Panc1 (cell line): ENCODE measurements around the gene ZRANB1. TPM values are rescaled to one million over a fixed set of nuclear protein-coding genes. Genes with fewer than 3 reads are reported as not detected.

Experiments
- ATAC-seq: fragments of 200-7000 bp; cut with Tn5 transposase; 2 replicates; pipeline ENCODE4 v1.9.1; 2020; ENCODE audit warnings: mild to moderate bottlenecking, moderate library complexity
- BruUV-seq: library from RNA; stranded (reverse); fragments of 400-500 nt; replicated peaks from 2 replicates; lab custom pipeline; 2021; lab: Mats Ljungman, UMichigan
- CTCF ChIA-PET: fragments of 300-600 bp; sonication (Branson Sonifier 250); formaldehyde crosslinking; loops from one replicate; lab custom pipeline; 2022; ENCODE audit warnings: antibody characterized with exemption; lab: Charles Lee
- POLR2A ChIA-PET: fragments of 300-600 bp; sonication (Branson Sonifier 250); formaldehyde crosslinking; loops from one replicate; lab custom pipeline; 2022; ENCODE audit warnings: antibody characterized with exemption; lab: Charles Lee
- DNase-seq: peaks from one replicate; pipeline ENCODE4 v3.0.0-alpha.2; 2010; ENCODE audit warnings: low read depth, low spot score
- H3K27ac ChIP-seq: 2 replicates; pipeline ENCODE4 v1.5.1; 2011; ENCODE audit warnings: mild to moderate bottlenecking, low read length, inconsistent platforms
- H3K27me3 ChIP-seq: fragments of 200-500 bp; sonication (Bioruptor generic); 2 replicates; pipeline ENCODE4 v1.6.0; 2014; ENCODE audit warnings: low read length, inconsistent platforms; ENCODE audit not compliant: control insufficient read depth, insufficient read depth
- H3K36me3 ChIP-seq: fragments of 200-500 bp; sonication (Bioruptor generic); 2 replicates; pipeline ENCODE4 v1.5.1; 2014; ENCODE audit warnings: inconsistent platforms, mild to moderate bottlenecking, low read length, moderate library complexity; ENCODE audit not compliant: control insufficient read depth, insufficient read depth
- H3K4me1 ChIP-seq: 2 replicates; pipeline ENCODE4 v1.5.1; 2011; ENCODE audit warnings: inconsistent platforms, mild to moderate bottlenecking, low read length, moderate library complexity; ENCODE audit not compliant: control insufficient read depth, insufficient read depth
- H3K4me3 ChIP-seq, 2 experiments: 2 replicates each; pipeline ENCODE4 v1.5.1; 2011 to 2012; ENCODE audit warnings: low read depth in 2 of 2, low read length in 2 of 2, mild to moderate bottlenecking in 2 of 2, inconsistent platforms in 1 of 2, moderate library complexity in 1 of 2
- H3K9me3 ChIP-seq: fragments of 200-500 bp; sonication (Bioruptor generic); 2 replicates; pipeline ENCODE4 v1.5.1; 2014; ENCODE audit warnings: low read depth, mild to moderate bottlenecking, inconsistent platforms, low read length, moderate library complexity; ENCODE audit not compliant: control insufficient read depth, insufficient read depth
- CTCF ChIP-seq: fragments of 450-650 bp; IDR thresholded peaks from 2 replicates; pipeline ENCODE4 v1.5.1; 2017; ENCODE audit warnings: mild to moderate bottlenecking
- POLR2AphosphoS5 ChIP-seq: IDR thresholded peaks from 2 replicates; pipeline ENCODE4 v1.6.1; 2012; ENCODE audit warnings: mild to moderate bottlenecking, low read depth, low read length, moderate library complexity
- REST ChIP-seq, 2 experiments: IDR thresholded peaks; 2 replicates each; pipeline ENCODE4 v1.6.1; 2011 to 2012; ENCODE audit warnings: low read depth in 2 of 2, control low read depth in 1 of 2, low read length in 1 of 2, mild to moderate bottlenecking in 1 of 2, moderate library complexity in 1 of 2; ENCODE audit not compliant: insufficient read depth in 1 of 2
- SIN3A ChIP-seq: IDR thresholded peaks from 2 replicates; pipeline ENCODE4 v1.6.1; 2012; ENCODE audit warnings: low read depth, mild to moderate bottlenecking, low read length, moderate library complexity, borderline replicate concordance; ENCODE audit not compliant: insufficient read depth
- TCF7L2 ChIP-seq: IDR thresholded peaks from 2 replicates; pipeline ENCODE4 v1.6.1; 2011; ENCODE audit warnings: mild to moderate bottlenecking, low read depth, low read length, inconsistent platforms
- in situ Hi-C: cut with HindIII; loops from 2 replicates; pipeline ENCODE4 v1.10.0; 2016; ENCODE audit warnings: low sequenced_read_pairs, low pct_unique_long_range_greater_than_20kb
- intact Hi-C: fragments of 100-400 bp; cut with micrococcal nuclease; formaldehyde crosslinking; loops from one replicate; pipeline ENCODE4 v1.10.0; 2022; ENCODE audit not compliant: unreplicated experiment
- total RNA-seq: library from RNA; stranded (reverse); gene quantifications from one replicate; pipeline ENCODE4 v1.2.1, GENCODE V29; 2021; ENCODE audit not compliant: unreplicated experiment

ZRANB1 gene
- total RNA-seq, 1 experiment from 2014 or later = 23.2 TPM

- Histone ChIP-seq H3K27me3 (no peaks in the 10 kb centered on the region), H3K36me3 (peaks cover 4% of the 10 kb centered on the region), H3K27ac (no peak overlapping the region), H3K4me1 (no peaks in the 10 kb centered on the region), H3K9me3 (no peaks in the 10 kb centered on the region), H3K4me3 (no peak overlapping the region)
- ChIA-PET POLR2A (no interaction called here), CTCF (no interaction called here)
- BruUV-seq = no TSS peak
- intact Hi-C loops (no loop called here), in situ Hi-C loops (no loop called here)
- ATAC-seq (no peak), DNase-seq (no peak)
- no peak for TF ChIP-seq CTCF
- no peak for TF ChIP-seq POLR2AphosphoS5
- no peak for TF ChIP-seq TCF7L2
- TF ChIP-seq SIN3A = no peak
- TF ChIP-seq REST (IDR thresholded peaks at IDR 0.05; ENCODE audit: insufficient read depth in 1 of 2, low read depth in 2 of 2, low read length in 1 of 2) = no peak
Measured at GRCh38 chr10:124998624-124999291, 56.8 kb downstream of the ZRANB1 start.

GRCh38 chr10:124999433-125000365, 57.8 kb downstream of the ZRANB1 start:
- Histone ChIP-seq H3K27me3 (no peaks in the 10 kb centered on the region), H3K9me3 (no peaks in the 10 kb centered on the region), H3K4me1 (no peaks in the 10 kb centered on the region), H3K27ac (no peak overlapping the region), H3K36me3 (peaks cover 4% of the 10 kb centered on the region), H3K4me3 (no peak overlapping the region)
- in situ Hi-C loops = no loop called here
- ChIA-PET POLR2A (no interaction called here), CTCF (no interaction called here)
- TF ChIP-seq SIN3A = no peak
- TF ChIP-seq TCF7L2 = no peak
- TF ChIP-seq POLR2AphosphoS5 = no peak
- TF ChIP-seq REST (IDR thresholded peaks at IDR 0.05; ENCODE audit: insufficient read depth in 1 of 2, low read depth in 2 of 2, low read length in 1 of 2) = no peak
- no peak for TF ChIP-seq CTCF
- BruUV-seq = no TSS peak
- intact Hi-C loops = no loop called here
- ATAC-seq = no peak
- no peak for DNase-seq
